GM12891 (cell line): ENCODE results near the gene ADAT2.

ENCODE experiments used
- POLR2A ChIP-seq: IDR thresholded peaks from 2 replicates; pipeline ENCODE4 v1.6.1; 2011; ENCODE audit warnings: low read depth, low read length, control low read depth
- POLR2AphosphoS5 ChIP-seq: IDR thresholded peaks from 2 replicates; pipeline ENCODE4 v1.6.1; 2011; ENCODE audit warnings: low read depth, low read length, control low read depth
- POU2F2 ChIP-seq: IDR thresholded peaks from 2 replicates; pipeline ENCODE4 v1.6.1; 2011; ENCODE audit warnings: low read depth, mild to moderate bottlenecking, control low read depth, low read length, moderate library complexity
- SPI1 ChIP-seq: IDR thresholded peaks from 2 replicates; pipeline ENCODE4 v1.6.1; 2011; ENCODE audit warnings: low read depth, low read length, control low read depth
- TAF1 ChIP-seq: IDR thresholded peaks from 2 replicates; pipeline ENCODE4 v1.6.1; 2011; ENCODE audit warnings: low read depth, low read length, control low read depth

GRCh38 chr6:143485967-143486366 lies 35.5 kb upstream of the ADAT2 start:
- no peak for TF ChIP-seq POLR2A
- no peak for TF ChIP-seq POLR2AphosphoS5
- TF ChIP-seq TAF1 = no peak
- TF ChIP-seq POU2F2 = no peak
- TF ChIP-seq SPI1 = no peak
